Measurements from ENCODE around the gene RAB38. TPM values are rescaled to one million over a fixed set of nuclear protein-coding genes. Genes with fewer than 3 reads are reported as not detected.

Gene RAB38
- total RNA-seq, 4 donors from 2014 or later, result 0.59 to 5.1 (median 2.5) TPM

DNA sequence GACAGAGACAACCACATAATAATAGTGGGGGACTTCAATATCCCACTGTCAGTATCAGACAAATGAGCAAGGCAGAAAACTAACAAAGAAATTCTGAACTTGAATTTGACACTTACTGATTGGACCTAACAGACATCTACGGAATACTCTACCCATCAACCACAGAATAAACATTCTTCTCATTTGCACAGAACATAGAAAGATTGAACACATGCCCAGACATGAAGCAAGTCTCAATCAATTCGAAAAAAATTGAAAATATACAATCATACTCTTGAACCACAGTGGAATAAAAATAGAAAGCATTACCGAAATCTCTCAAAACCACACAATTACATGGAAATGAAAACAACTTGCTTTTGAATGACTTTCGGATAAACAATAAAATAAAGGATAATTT lies 17.9 kb downstream of the RAB38 start:
- no peak overlapping the region for H3K4me3 ChIP-seq
- no peak overlapping the region for H3K27ac ChIP-seq
- peaks cover 0 to 2% (median 0%) of the 10 kb centered on the region in 4 donors for H3K4me1 ChIP-seq
- peaks cover 0 to 34% (median 0%) of the 10 kb centered on the region in 4 donors for H3K9me3 ChIP-seq
- TF ChIP-seq EP300 (IDR thresholded peaks at IDR 0.05) (no peak), POLR2A (IDR thresholded peaks at IDR 0.05) (no peak)
- TF ChIP-seq, protein P1, sequence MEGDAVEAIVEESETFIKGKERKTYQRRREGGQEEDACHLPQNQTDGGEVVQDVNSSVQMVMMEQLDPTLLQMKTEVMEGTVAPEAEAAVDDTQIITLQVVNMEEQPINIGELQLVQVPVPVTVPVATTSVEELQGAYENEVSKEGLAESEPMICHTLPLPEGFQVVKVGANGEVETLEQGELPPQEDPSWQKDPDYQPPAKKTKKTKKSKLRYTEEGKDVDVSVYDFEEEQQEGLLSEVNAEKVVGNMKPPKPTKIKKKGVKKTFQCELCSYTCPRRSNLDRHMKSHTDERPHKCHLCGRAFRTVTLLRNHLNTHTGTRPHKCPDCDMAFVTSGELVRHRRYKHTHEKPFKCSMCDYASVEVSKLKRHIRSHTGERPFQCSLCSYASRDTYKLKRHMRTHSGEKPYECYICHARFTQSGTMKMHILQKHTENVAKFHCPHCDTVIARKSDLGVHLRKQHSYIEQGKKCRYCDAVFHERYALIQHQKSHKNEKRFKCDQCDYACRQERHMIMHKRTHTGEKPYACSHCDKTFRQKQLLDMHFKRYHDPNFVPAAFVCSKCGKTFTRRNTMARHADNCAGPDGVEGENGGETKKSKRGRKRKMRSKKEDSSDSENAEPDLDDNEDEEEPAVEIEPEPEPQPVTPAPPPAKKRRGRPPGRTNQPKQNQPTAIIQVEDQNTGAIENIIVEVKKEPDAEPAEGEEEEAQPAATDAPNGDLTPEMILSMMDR (IDR thresholded peaks at IDR 0.05), result no peak
- no peaks in the 10 kb centered on the region for H3K27me3 ChIP-seq
- DNase-seq (ENCODE audit: low spot score in 2 of 2), result no peak
- WGBS, 2 donors, result 61 to 65% methylated on average over 4 of the region's 4 CpGs
- H3K36me3 ChIP-seq, result peaks cover 0 to 7% (median 0%) of the 10 kb centered on the region in 3 donors

DNA sequence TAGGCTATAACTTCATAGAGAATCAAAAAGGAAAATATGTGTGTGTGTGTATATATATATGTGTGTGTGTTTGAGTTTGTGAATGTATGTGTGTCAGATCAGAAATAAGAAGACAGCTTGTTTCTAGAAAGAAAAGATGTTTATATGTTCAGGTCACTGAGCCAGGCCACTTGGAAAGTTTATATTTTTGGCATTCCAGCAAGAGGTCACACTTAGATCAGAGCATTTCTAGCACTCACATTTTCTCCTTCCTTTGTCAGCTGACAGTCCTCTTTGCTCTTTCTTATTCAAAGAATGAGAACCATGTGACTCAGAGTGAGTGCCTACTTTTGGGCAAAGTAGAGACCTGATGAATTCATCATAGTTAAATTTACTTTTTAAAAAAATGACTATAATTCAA lies 22.9 kb downstream of the RAB38 start:
- DNase-seq (ENCODE audit: low spot score in 2 of 2), result no peak
- no peaks in the 10 kb centered on the region for H3K27me3 ChIP-seq
- H3K9me3 ChIP-seq, result peaks cover 0 to 12% (median 0%) of the 10 kb centered on the region in 4 donors
- H3K4me3 ChIP-seq, result no peak overlapping the region
- no peak for TF ChIP-seq POLR2A (IDR thresholded peaks at IDR 0.05)
- no peak for TF ChIP-seq EP300 (IDR thresholded peaks at IDR 0.05)
- TF ChIP-seq, protein P1 (IDR thresholded peaks at IDR 0.05), result no peak
- no peak overlapping the region for H3K27ac ChIP-seq
- H3K36me3 ChIP-seq, result peaks cover 0 to 19% (median 0%) of the 10 kb centered on the region in 3 donors
- peaks cover 0 to 7% (median 3%) of the 10 kb centered on the region in 4 donors for H3K4me1 ChIP-seq

DNA sequence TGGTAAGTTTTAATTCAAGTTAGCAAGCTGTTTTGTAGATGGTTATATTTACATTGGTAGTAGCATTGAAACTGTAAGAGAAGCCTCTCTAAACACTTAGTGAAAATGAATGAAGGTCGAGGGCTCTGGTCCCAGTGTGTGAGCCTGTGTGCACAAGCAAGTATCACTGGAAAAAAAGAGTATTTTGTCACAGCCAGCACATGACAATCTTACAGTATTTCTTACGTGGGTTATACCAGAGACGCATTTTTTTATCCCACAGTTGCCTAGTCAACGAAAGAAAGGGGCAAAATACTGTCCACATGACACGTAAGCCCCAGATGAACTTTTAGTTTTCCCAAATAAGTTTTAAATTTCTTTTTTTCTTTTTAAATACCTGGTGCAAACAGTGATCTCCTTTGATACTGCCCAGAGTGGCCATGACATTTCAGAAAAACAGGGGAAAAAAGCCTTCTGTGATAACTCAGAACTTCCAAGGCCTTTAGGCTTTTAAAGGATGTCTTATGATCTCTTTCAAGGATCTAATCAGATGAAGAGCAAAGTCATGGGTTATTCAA lies 23.5 kb downstream of the RAB38 start:
- 49 to 74% methylated on average over 5 of the region's 5 CpGs for WGBS, 2 donors
- peaks cover 0 to 23% (median 0%) of the 10 kb centered on the region in 3 donors for H3K36me3 ChIP-seq
- TF ChIP-seq, protein P1 (IDR thresholded peaks at IDR 0.05), result no peak
- H3K9me3 ChIP-seq, result peaks cover 0 to 12% (median 0%) of the 10 kb centered on the region in 4 donors
- DNase-seq (ENCODE audit: low spot score in 2 of 2), result no peak
- H3K27ac ChIP-seq, result no peak overlapping the region
- H3K4me3 ChIP-seq, result no peak overlapping the region
- H3K27me3 ChIP-seq, result no peaks in the 10 kb centered on the region
- peaks cover 0 to 7% (median 3%) of the 10 kb centered on the region in 4 donors for H3K4me1 ChIP-seq

DNA sequence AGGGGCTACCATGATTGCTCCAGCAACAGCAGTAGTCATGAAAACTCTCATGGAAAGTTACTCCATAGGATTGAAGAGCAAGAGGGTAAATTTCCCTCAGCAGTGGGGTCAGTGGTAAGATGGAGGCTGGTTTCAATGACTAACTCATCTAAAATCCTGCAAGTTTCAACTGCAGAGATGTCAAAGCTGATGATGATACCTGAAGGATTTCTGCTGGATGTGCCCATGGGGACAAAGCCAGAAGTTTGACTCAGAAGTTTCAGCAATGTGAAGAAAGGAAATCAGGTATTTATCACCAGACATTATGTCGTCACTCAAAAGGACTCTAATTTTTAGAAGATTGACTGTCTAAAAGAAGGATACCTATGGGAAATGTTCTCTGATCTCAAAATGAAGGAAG lies 29.1 kb downstream of the RAB38 start:
- Histone ChIP-seq H3K4me3 (no peak overlapping the region), H3K4me1 (no peaks in the 10 kb centered on the region), H3K27ac (no peak overlapping the region), H3K9me3 (no peaks in the 10 kb centered on the region), H3K27me3 (no peaks in the 10 kb centered on the region), H3K36me3 (peaks cover 0 to 22% (median 0%) of the 10 kb centered on the region in 3 donors)
- TF ChIP-seq POLR2A (IDR thresholded peaks at IDR 0.05) (no peak), EP300 (IDR thresholded peaks at IDR 0.05) (no peak)
- TF ChIP-seq, protein P1 (IDR thresholded peaks at IDR 0.05), result no peak
- no peak for DNase-seq (ENCODE audit: low spot score in 2 of 2)
- 93% methylated on average over 1 of the region's 1 CpG for WGBS, 2 donors

DNA sequence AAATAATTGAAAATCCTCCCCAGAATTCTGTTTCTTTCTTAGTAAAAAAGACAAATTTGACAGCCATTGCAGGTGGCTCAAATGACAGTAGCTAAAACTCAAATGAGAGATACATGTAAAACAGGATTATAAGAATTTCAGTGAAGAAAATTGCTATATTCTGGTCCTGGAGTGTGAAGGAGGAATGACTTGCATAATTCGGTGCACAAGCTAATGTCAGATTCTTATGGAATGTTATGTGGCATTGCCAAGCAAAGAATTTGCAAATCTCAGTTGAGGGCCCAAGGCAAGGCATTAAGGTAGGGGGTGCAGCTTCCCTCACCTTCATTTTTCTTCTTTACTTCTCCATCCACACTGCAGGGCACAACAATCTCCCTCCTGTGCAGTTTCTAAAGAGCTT lies 35.4 kb downstream of the RAB38 start:
- peaks cover 0 to 4% (median 0%) of the 10 kb centered on the region in 3 donors for H3K36me3 ChIP-seq

More for the DNA sequence above, 35.4 kb downstream of the RAB38 start:
- Histone ChIP-seq H3K4me3 (no peak overlapping the region), H3K27ac (no peak overlapping the region), H3K4me1 (no peaks in the 10 kb centered on the region), H3K9me3 (no peaks in the 10 kb centered on the region), H3K27me3 (no peaks in the 10 kb centered on the region)
- DNase-seq (ENCODE audit: low spot score in 2 of 2), result no peak
- 31 to 90% methylated on average over 1 of the region's 1 CpG for WGBS, 2 donors
- TF ChIP-seq POLR2A (IDR thresholded peaks at IDR 0.05) (no peak), EP300 (IDR thresholded peaks at IDR 0.05) (no peak)

All from tibial nerve (tissue), 4 donors.